Gastrocnemius medialis (tissue), 4 donors: ENCODE data around the gene AP2B1. TPM values are rescaled to one million over a fixed set of nuclear protein-coding genes. Genes with fewer than 3 reads are reported as not detected.

Experiments used
- ATAC-seq, 2 donors: fragments of 150-250 bp; one replicate each; pipeline ENCODE4 v1.9.1; 2016
- DNase-seq, 2 donors: peaks; one replicate each; pipeline ENCODE4 v3.0.0-alpha.2; 2019
- H3K27ac ChIP-seq, 4 donors: fragments of 200-600 bp; sonication (generic); 1 replicate in 1 of 4; 2 replicates in 3 of 4; pipeline ENCODE4 v1.5.1; 2016 to 2018; ENCODE audit warnings: mild to moderate bottlenecking in 2 of 4, moderate library complexity in 1 of 4
- H3K27me3 ChIP-seq, 3 donors: fragments of 200-600 bp; sonication (generic) in 2 of 3; 1 replicate in 1 of 3; 2 replicates in 2 of 3; pipeline versions ENCODE4 v1.5.1 to v1.6.0; 2016 to 2019; ENCODE audit warnings: mild to moderate bottlenecking in 1 of 3, moderate library complexity in 1 of 3
- H3K36me3 ChIP-seq, 2 donors: fragments of 200-600 bp; sonication (generic) in 1 of 2; one replicate each; pipeline ENCODE4 v1.5.1; 2017 to 2018
- H3K4me1 ChIP-seq, 2 donors: fragments of 200-600 bp; sonication (generic) in 1 of 2; one replicate each; pipeline ENCODE4 v1.5.1; 2016 to 2017; ENCODE audit warnings: mild to moderate bottlenecking in 2 of 2
- H3K4me3 ChIP-seq, 4 donors: fragments of 200-600 bp; sonication (generic) in 3 of 4; 1 replicate in 1 of 4; 2 replicates in 3 of 4; pipeline ENCODE4 v1.5.1; 2016 to 2019; ENCODE audit warnings: mild to moderate bottlenecking in 2 of 4
- H3K9me3 ChIP-seq, 3 donors: fragments of 200-600 bp; sonication (generic) in 2 of 3; 1 replicate in 1 of 3; 2 replicates in 2 of 3; pipeline ENCODE4 v1.5.1; 2016 to 2019
- POLR2A ChIP-seq, 2 donors: fragments of 450-650 bp; IDR thresholded peaks; one replicate each; pipeline ENCODE4 v1.6.1; 2017; ENCODE audit warnings: antibody characterized with exemption in 2 of 2, mild to moderate bottlenecking in 2 of 2, moderate library complexity in 2 of 2
- in situ Hi-C, 4 donors: fragments of 200-750 bp; cut with MboI; loops; one replicate each; pipeline versions ENCODE4 v1.15.0 to v1.8.0; 2017; ENCODE audit warnings: low sequenced_read_pairs in 4 of 4
- intact Hi-C: fragments of 100-400 bp; cut with DNase I; formaldehyde crosslinking; loops from one replicate; pipeline ENCODE4 v1.15.1; 2023; ENCODE audit warnings: low total_unique reads
- total RNA-seq, 4 donors: library from RNA; depleted of rRNA; stranded (reverse); fragments of >200 nt; gene quantifications; one replicate each; pipeline versions ENCODE4 v1.1.0 to v1.2.3, GENCODE V29; 2016
- TF ChIP-seq, protein P1 (sequence below), 5 experiments: fragments of 450-650 bp in 3 of 5; fragments of 200-600 bp in 2 of 5; sonication (generic) in 2 of 5; IDR thresholded peaks in 4 of 5; conservative IDR thresholded peaks in 1 of 5; 1 replicate in 4 of 5; 2 replicates in 1 of 5; pipeline ENCODE4 v1.5.1; 2016 to 2019; ENCODE audit warnings: antibody characterized with exemption in 5 of 5, mild to moderate bottlenecking in 3 of 5, moderate library complexity in 3 of 5

AP2B1 gene
- total RNA-seq, 4 donors from 2014 or later, result 31.3 to 48.7 (median 38.1) TPM

- in situ Hi-C loops, result loop anchor here in 2 of 4 donors (10.0 to 25.0 kb wide), 2 partner anchors 109 to 392 kb away; partner anchors contain the start of genes SLFN12 (in 1 of the 2) and SLFN13 (in 1 of the 2)
- Histone ChIP-seq H3K9me3 (no peaks in the 10 kb centered on the region), H3K27ac (no peak overlapping the region), H3K27me3 (peaks cover 0 to 4% (median 0%) of the 10 kb centered on the region in 3 donors), H3K4me3 (no peak overlapping the region), H3K4me1 (no peaks in the 10 kb centered on the region), H3K36me3 (no peaks in the 10 kb centered on the region)
- intact Hi-C loops, result no loop called here
- ATAC-seq (no peak), DNase-seq (no peak)
- TF ChIP-seq, protein P1, sequence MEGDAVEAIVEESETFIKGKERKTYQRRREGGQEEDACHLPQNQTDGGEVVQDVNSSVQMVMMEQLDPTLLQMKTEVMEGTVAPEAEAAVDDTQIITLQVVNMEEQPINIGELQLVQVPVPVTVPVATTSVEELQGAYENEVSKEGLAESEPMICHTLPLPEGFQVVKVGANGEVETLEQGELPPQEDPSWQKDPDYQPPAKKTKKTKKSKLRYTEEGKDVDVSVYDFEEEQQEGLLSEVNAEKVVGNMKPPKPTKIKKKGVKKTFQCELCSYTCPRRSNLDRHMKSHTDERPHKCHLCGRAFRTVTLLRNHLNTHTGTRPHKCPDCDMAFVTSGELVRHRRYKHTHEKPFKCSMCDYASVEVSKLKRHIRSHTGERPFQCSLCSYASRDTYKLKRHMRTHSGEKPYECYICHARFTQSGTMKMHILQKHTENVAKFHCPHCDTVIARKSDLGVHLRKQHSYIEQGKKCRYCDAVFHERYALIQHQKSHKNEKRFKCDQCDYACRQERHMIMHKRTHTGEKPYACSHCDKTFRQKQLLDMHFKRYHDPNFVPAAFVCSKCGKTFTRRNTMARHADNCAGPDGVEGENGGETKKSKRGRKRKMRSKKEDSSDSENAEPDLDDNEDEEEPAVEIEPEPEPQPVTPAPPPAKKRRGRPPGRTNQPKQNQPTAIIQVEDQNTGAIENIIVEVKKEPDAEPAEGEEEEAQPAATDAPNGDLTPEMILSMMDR (IDR thresholded peaks at IDR 0.05 in 4 of 5, conservative IDR thresholded peaks at IDR 0.05 in 1 of 5), result no peak
- no peak for TF ChIP-seq POLR2A (IDR thresholded peaks at IDR 0.05)
Observed at GRCh38 chr17:35546487-35546886, 40.6 kb upstream of the AP2B1 start.

- no peaks in the 10 kb centered on the region for H3K4me1 ChIP-seq
- ATAC-seq, result no peak
- no peaks in the 10 kb centered on the region for H3K36me3 ChIP-seq
- H3K4me3 ChIP-seq, result no peak overlapping the region
- in situ Hi-C loops, result loop anchor here in 2 of 4 donors (10.0 to 25.0 kb wide), 2 partner anchors 111 to 394 kb away; partner anchors contain the start of genes SLFN12 (in 1 of the 2) and SLFN13 (in 1 of the 2)
- H3K9me3 ChIP-seq, result no peaks in the 10 kb centered on the region
- H3K27me3 ChIP-seq, result peaks cover 0 to 5% (median 0%) of the 10 kb centered on the region in 3 donors
- DNase-seq, result no peak
- TF ChIP-seq POLR2A (IDR thresholded peaks at IDR 0.05), result no peak
- TF ChIP-seq, protein P1 (IDR thresholded peaks at IDR 0.05 in 4 of 5, conservative IDR thresholded peaks at IDR 0.05 in 1 of 5), result no peak
- intact Hi-C loops, result no loop called here
- H3K27ac ChIP-seq, result no peak overlapping the region
Observed at GRCh38 chr17:35548208-35548810, 38.8 kb upstream of the AP2B1 start.

GRCh38 chr17:35548978-35549377 is 38.1 kb upstream of the AP2B1 start:
- no peaks in the 10 kb centered on the region for H3K36me3 ChIP-seq
- no peak for DNase-seq
- TF ChIP-seq, protein P1 (IDR thresholded peaks at IDR 0.05 in 4 of 5, conservative IDR thresholded peaks at IDR 0.05 in 1 of 5), result no peak
- TF ChIP-seq POLR2A (IDR thresholded peaks at IDR 0.05), result no peak
- in situ Hi-C loops (loop anchor here in 2 of 4 donors (10.0 to 25.0 kb wide), 2 partner anchors 112 to 394 kb away; partner anchors contain the start of genes SLFN12 (in 1 of the 2) and SLFN13 (in 1 of the 2)), intact Hi-C loops (no loop called here)
- no peaks in the 10 kb centered on the region for H3K4me1 ChIP-seq
- H3K9me3 ChIP-seq, result no peaks in the 10 kb centered on the region
- no peak overlapping the region for H3K27ac ChIP-seq
- ATAC-seq, result no peak
- peaks cover 0 to 5% (median 0%) of the 10 kb centered on the region in 3 donors for H3K27me3 ChIP-seq
- no peak overlapping the region for H3K4me3 ChIP-seq

GRCh38 chr17:35553310-35553709 is 33.8 kb upstream of the AP2B1 start:
- Histone ChIP-seq H3K27ac (no peak overlapping the region), H3K36me3 (no peaks in the 10 kb centered on the region), H3K9me3 (no peaks in the 10 kb centered on the region), H3K4me1 (no peaks in the 10 kb centered on the region), H3K4me3 (no peak overlapping the region), H3K27me3 (peaks cover 0 to 5% (median 0%) of the 10 kb centered on the region in 3 donors)
- no peak for ATAC-seq
- intact Hi-C loops (no loop called here), in situ Hi-C loops (loop anchor here in 2 of 4 donors (25.0 kb wide), 1 partner anchor 566 kb away; the partner anchor contains the start of gene LIG3 (in 2 of the 2))
- DNase-seq, result no peak
- TF ChIP-seq, protein P1 (IDR thresholded peaks at IDR 0.05 in 4 of 5, conservative IDR thresholded peaks at IDR 0.05 in 1 of 5), result no peak
- TF ChIP-seq POLR2A (IDR thresholded peaks at IDR 0.05), result no peak
